HCT116 (cell line): ENCODE measurements around the gene EIF2B2.

Source experiments
- POLR2A ChIP-seq: IDR thresholded peaks from 2 replicates; pipeline ENCODE4 v1.7.0; 2011; ENCODE audit warnings: borderline replicate concordance; ENCODE audit not compliant: insufficient read depth, insufficient read length; ENCODE audit errors: extremely low read depth
- POLR2AphosphoS5 ChIP-seq: IDR thresholded peaks from 2 replicates; pipeline ENCODE4 v1.6.1; 2011; ENCODE audit warnings: mild to moderate bottlenecking, low read depth, low read length, moderate library complexity
- TF ChIP-seq, protein P1 (sequence below), 3 experiments: fragments of 200-600 bp in 1 of 3; sonication (generic) in 1 of 3; IDR thresholded peaks in 2 of 3; conservative IDR thresholded peaks in 1 of 3; 2 replicates each; pipeline ENCODE4 v1.5.1; 2012 to 2017; ENCODE audit warnings: low read depth in 2 of 3, low read length in 2 of 3, antibody characterized with exemption in 1 of 3, borderline replicate concordance in 1 of 3, control low read depth in 1 of 3, mild to moderate bottlenecking in 1 of 3, mixed read lengths in 1 of 3, mixed run types in 1 of 3, moderate library complexity in 1 of 3; ENCODE audit not compliant: insufficient read depth in 1 of 3
- TF ChIP-seq, protein P2 (sequence below): IDR thresholded peaks from 2 replicates; pipeline ENCODE4 v1.6.1; 2012

GRCh38 chr14:74955229-74956026 is 47.3 kb upstream of the EIF2B2 start, which contains the start of gene PGF:
- TF ChIP-seq POLR2A (peak; percentile 56), POLR2AphosphoS5 (peak; percentile 84)
- TF ChIP-seq, protein P1, sequence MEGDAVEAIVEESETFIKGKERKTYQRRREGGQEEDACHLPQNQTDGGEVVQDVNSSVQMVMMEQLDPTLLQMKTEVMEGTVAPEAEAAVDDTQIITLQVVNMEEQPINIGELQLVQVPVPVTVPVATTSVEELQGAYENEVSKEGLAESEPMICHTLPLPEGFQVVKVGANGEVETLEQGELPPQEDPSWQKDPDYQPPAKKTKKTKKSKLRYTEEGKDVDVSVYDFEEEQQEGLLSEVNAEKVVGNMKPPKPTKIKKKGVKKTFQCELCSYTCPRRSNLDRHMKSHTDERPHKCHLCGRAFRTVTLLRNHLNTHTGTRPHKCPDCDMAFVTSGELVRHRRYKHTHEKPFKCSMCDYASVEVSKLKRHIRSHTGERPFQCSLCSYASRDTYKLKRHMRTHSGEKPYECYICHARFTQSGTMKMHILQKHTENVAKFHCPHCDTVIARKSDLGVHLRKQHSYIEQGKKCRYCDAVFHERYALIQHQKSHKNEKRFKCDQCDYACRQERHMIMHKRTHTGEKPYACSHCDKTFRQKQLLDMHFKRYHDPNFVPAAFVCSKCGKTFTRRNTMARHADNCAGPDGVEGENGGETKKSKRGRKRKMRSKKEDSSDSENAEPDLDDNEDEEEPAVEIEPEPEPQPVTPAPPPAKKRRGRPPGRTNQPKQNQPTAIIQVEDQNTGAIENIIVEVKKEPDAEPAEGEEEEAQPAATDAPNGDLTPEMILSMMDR (IDR thresholded peaks at IDR 0.05 in 2 of 3, conservative IDR thresholded peaks at IDR 0.05 in 1 of 3; ENCODE audit: borderline replicate concordance in 1 of 3, insufficient read depth in 1 of 3, low read depth in 2 of 3, low read length in 2 of 3): no peak
- TF ChIP-seq, protein P2, sequence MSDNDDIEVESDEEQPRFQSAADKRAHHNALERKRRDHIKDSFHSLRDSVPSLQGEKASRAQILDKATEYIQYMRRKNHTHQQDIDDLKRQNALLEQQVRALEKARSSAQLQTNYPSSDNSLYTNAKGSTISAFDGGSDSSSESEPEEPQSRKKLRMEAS: no peak
